ENCODE data around the gene SYT5.

DNA sequence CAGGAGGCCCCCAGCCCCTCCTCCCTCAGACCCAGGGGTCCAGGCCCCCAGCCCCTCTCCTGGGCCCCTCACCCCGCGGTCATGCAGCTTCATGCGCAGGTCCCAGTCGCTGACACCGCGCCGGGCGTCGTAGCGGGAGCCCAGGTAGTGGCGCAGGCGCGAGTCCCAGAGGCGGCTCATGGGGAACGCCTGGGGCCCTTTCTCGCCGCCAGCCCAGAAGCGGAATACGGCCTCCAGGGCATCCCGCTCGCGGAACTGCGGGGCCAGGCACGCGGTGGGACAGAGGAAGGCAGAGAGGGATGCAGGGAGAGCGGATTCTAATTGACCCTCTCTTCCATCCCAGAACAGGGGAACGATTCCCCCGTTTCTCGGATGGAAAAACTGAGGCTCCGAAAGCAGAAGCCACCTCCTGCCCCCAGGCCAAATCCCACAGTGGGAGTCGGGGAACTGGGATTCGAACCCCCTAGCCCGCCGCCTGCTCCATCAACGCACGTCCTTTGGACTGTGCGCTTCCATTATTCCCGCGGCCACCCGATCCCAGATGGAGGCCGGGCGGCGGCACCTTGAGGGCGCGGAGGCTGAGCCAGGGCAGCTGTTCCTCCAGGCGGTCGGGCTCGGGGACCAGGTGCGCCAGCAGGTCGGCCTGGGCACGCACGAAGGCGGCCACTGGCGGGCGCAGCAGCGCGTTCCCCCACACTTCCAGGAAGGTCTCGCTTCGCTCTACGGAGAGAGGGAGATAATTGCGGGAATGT lies 18.3 kb downstream of the SYT5 start:
- TF ChIP-seq, protein P1, sequence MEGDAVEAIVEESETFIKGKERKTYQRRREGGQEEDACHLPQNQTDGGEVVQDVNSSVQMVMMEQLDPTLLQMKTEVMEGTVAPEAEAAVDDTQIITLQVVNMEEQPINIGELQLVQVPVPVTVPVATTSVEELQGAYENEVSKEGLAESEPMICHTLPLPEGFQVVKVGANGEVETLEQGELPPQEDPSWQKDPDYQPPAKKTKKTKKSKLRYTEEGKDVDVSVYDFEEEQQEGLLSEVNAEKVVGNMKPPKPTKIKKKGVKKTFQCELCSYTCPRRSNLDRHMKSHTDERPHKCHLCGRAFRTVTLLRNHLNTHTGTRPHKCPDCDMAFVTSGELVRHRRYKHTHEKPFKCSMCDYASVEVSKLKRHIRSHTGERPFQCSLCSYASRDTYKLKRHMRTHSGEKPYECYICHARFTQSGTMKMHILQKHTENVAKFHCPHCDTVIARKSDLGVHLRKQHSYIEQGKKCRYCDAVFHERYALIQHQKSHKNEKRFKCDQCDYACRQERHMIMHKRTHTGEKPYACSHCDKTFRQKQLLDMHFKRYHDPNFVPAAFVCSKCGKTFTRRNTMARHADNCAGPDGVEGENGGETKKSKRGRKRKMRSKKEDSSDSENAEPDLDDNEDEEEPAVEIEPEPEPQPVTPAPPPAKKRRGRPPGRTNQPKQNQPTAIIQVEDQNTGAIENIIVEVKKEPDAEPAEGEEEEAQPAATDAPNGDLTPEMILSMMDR (conservative IDR thresholded peaks at IDR 0.05): no peak
- TF ChIP-seq EZH2 (IDR thresholded peaks at IDR 0.05; ENCODE audit: low read depth): no peak

Measured in PC-9 (cell line).